Measurements from ENCODE around the gene RELCH.

- TF ChIP-seq CTCF (IDR thresholded peaks at IDR 0.05): no peak
- TF ChIP-seq ZFX (IDR thresholded peaks at IDR 0.05; ENCODE audit: borderline replicate concordance): no peak
These were observed 170.1 kb downstream of the RELCH start for GRCh38 chr18:62357079-62357719.

Measured in 22Rv1 (cell line).